Activated CD4-positive, alpha-beta T cell treated with anti-CD3 and anti-CD28 coated beads, Interleukin-2, amount 50 U/mL, for 1 hour (primary cell): ENCODE data around the gene DIPK2B.

ENCODE experiments used
- DNase-seq: peaks from one replicate; pipeline ENCODE4 v3.0.0-alpha.2; 2020

The DIPK2B gene

GRCh38 chrX:45154462-45154861 is 46.2 kb downstream of the DIPK2B start:
- DNase-seq, result no peak

GRCh38 chrX:45154033-45154360 is 46.7 kb downstream of the DIPK2B start:
- no peak for DNase-seq
